GM12878 (cell line): ENCODE results near the gene MMP15. TPM values are rescaled to one million over a fixed set of nuclear protein-coding genes. Genes with fewer than 3 reads are reported as not detected.

Source experiments
- ATAC-seq: fragments of 200-7000 bp; cut with Tn5 transposase; 3 replicates; pipeline ENCODE4 v1.9.1; 2020; ENCODE audit warnings: mild to moderate bottlenecking, moderate library complexity
- BruUV-seq: library from RNA; stranded (reverse); fragments of 400-500 nt; replicated peaks from 2 replicates; lab custom pipeline; 2021; lab: Mats Ljungman, UMichigan
- CTCF ChIA-PET: fragments of 300-600 bp; sonication (Branson Sonifier 250); formaldehyde crosslinking; extraction: SDS; loops from one replicate; lab custom pipeline; 2021; ENCODE audit warnings: inconsistent platforms; lab: Yijun Ruan, JAX
- POLR2A ChIA-PET: fragments of 350-600 bp; formaldehyde crosslinking; extraction: SDS; loops from one replicate; lab custom pipeline; 2021; ENCODE audit warnings: inconsistent platforms; lab: Charles Lee
- RAD21 ChIA-PET: fragments of 300-600 bp; sonication (Branson Sonifier 250); formaldehyde crosslinking; loops from one replicate; lab custom pipeline; 2023; ENCODE audit warnings: antibody characterized with exemption; ENCODE audit not compliant: unreplicated experiment; lab: Charles Lee
- SMC1A ChIA-PET: fragments of 300-600 bp; sonication (Branson Sonifier 250); formaldehyde crosslinking; loops from one replicate; lab custom pipeline; 2023; ENCODE audit not compliant: unreplicated experiment, uncharacterized antibody; lab: Charles Lee
- DNase-seq: peaks from one replicate; pipeline ENCODE4 v3.0.0-alpha.2; 2011; ENCODE audit warnings: low read depth, low spot score
- FAIRE-seq: peaks from 3 replicates; lab custom pipeline; 2011; peaks lifted over from hg19 to GRCh38; lab: Jason Lieb, UNC
- H2AFZ ChIP-seq: 2 replicates; pipeline ENCODE4 v1.6.0; 2011; ENCODE audit warnings: low read depth, low read length, control low read depth; ENCODE audit not compliant: control insufficient read depth
- H3K27ac ChIP-seq: 2 replicates; pipeline ENCODE4 v1.5.1; 2011; ENCODE audit warnings: control low read depth; ENCODE audit not compliant: control insufficient read depth, insufficient read depth
- H3K27me3 ChIP-seq, 2 experiments: replicated peaks in 1 of 2; 2 replicates each; pipeline versions ENCODE4 v1.6.0 to v1.6.1; 2011; ENCODE audit warnings: low read length in 1 of 2; ENCODE audit not compliant: control insufficient read depth in 2 of 2, insufficient read depth in 2 of 2
- H3K36me3 ChIP-seq, 2 experiments: 2 replicates each; pipeline ENCODE4 v1.5.1; 2011; ENCODE audit warnings: low read length in 1 of 2; ENCODE audit not compliant: control insufficient read depth in 2 of 2, insufficient read depth in 2 of 2
- H3K4me1 ChIP-seq: 2 replicates; pipeline ENCODE4 v1.6.1; 2011; ENCODE audit warnings: mild to moderate bottlenecking, low read length, moderate library complexity, mixed read lengths; ENCODE audit not compliant: control insufficient read depth, insufficient read depth
- H3K4me2 ChIP-seq: 2 replicates; pipeline ENCODE4 v1.6.0; 2011; ENCODE audit warnings: control low read depth; ENCODE audit not compliant: control insufficient read depth, insufficient read depth
- H3K4me3 ChIP-seq: fragments of 200-600 bp; sonication (generic); 2 replicates; pipeline ENCODE4 v1.5.1; 2016
- H3K79me2 ChIP-seq: 2 replicates; pipeline ENCODE4 v1.6.0; 2011; ENCODE audit warnings: low read length; ENCODE audit not compliant: control insufficient read depth, insufficient read depth
- H3K9ac ChIP-seq: 2 replicates; pipeline ENCODE4 v1.8.0; 2011; ENCODE audit warnings: low read length, control low read depth, mixed read lengths; ENCODE audit not compliant: control insufficient read depth, insufficient read depth
- H3K9me3 ChIP-seq: replicated peaks from 3 replicates; pipeline ENCODE4 v1.5.1; 2011; ENCODE audit warnings: mild to moderate bottlenecking, low read length; ENCODE audit not compliant: control insufficient read depth, insufficient read depth
- H4K20me1 ChIP-seq: 2 replicates; pipeline ENCODE4 v1.6.0; 2011; ENCODE audit not compliant: control insufficient read depth, insufficient read depth
- ATF3 ChIP-seq: IDR thresholded peaks from 2 replicates; pipeline ENCODE4 v1.6.1; 2011; ENCODE audit warnings: low read depth, mild to moderate bottlenecking, low read length, moderate library complexity, borderline replicate concordance; ENCODE audit errors: extremely low read depth
- EED ChIP-seq: sonication (generic); IDR thresholded peaks from 2 replicates; pipeline ENCODE4 v1.6.1; 2016; ENCODE audit warnings: antibody characterized with exemption, low read depth
- LARP7 ChIP-seq: fragments of 450-650 bp; IDR thresholded peaks from 2 replicates; pipeline ENCODE4 v1.6.1; 2017; ENCODE audit warnings: mild to moderate bottlenecking
- MEF2A ChIP-seq: IDR thresholded peaks from 2 replicates; pipeline ENCODE4 v1.6.1; 2011; ENCODE audit warnings: low read depth, mild to moderate bottlenecking, low read length, moderate library complexity; ENCODE audit not compliant: insufficient read depth
- MTA2 ChIP-seq: fragments of 450-650 bp; IDR thresholded peaks from 2 replicates; pipeline ENCODE4 v1.6.1; 2016; ENCODE audit warnings: low read depth, mild to moderate bottlenecking, moderate library complexity
- NRF1 ChIP-seq: conservative IDR thresholded peaks from 2 replicates; pipeline ENCODE4 v1.6.1; 2011; ENCODE audit warnings: mild to moderate bottlenecking, low read depth, low read length, improper control_type of control experiment
- SRF ChIP-seq, 2 experiments: IDR thresholded peaks; 2 replicates each; pipeline ENCODE4 v1.6.1; 2011; ENCODE audit warnings: low read depth in 2 of 2, low read length in 2 of 2, mild to moderate bottlenecking in 1 of 2, moderate library complexity in 1 of 2
- ZNF217 ChIP-seq: fragments of 450-650 bp; IDR thresholded peaks from 2 replicates; pipeline ENCODE4 v1.6.1; 2017; ENCODE audit warnings: antibody characterized with exemption, mild to moderate bottlenecking
- WGBS: methylation state at CpG from one replicate; pipeline ENCODE4 v1.1.6; 2016; ENCODE audit warnings: low lambda C conversion rate; ENCODE audit not compliant: insufficient replicate concordance, insufficient coverage; ENCODE audit errors: missing lambda C conversion rate; 5-methylcytosine and 5-hydroxymethylcytosine counted together
- in situ Hi-C: fragments of 300-500 bp; cut with MboI; formaldehyde crosslinking; loops from 9 replicates; pipeline ENCODE4 v1.14.3; 2018; ENCODE audit warnings: mixed read lengths
- intact Hi-C: fragments of 100-400 bp; cut with micrococcal nuclease; formaldehyde crosslinking; loops from one replicate; pipeline ENCODE4 v1.14.2; 2022; ENCODE audit not compliant: unreplicated experiment
- polyA plus RNA-seq, 11 experiments: library from polyadenylated mRNA; depleted of rRNA in 4 of 11; unstranded in 6 of 11; stranded (reverse) in 5 of 11; fragments of >200 nt; fragmentation: Nextera tagmentation in 4 of 11; fragmentation: Illumina TruSeq in 1 of 11; extraction: Ambion mirVana in 4 of 11; extraction: Trizol in 1 of 11; gene quantifications; 1 replicate in 1 of 11; 2 replicates in 10 of 11; pipeline versions ENCODE4 v1.2.1 to v1.2.3, GENCODE V29; 2011 to 2016; ENCODE audit warnings: inconsistent platforms in 2 of 11, missing spikeins in 2 of 11, low read depth in 1 of 11
- total RNA-seq, 4 experiments: library from RNA; depleted of rRNA in 3 of 4; stranded (reverse); fragments of >200 nt in 3 of 4; fragmentation: Illumina TruSeq in 1 of 4; extraction: Trizol in 1 of 4; gene quantifications; 2 replicates each; pipeline versions ENCODE4 v1.2.1 to v1.2.3, GENCODE V29; 2013 to 2021
- TF ChIP-seq, protein P1 (sequence below): fragments of 450-650 bp; IDR thresholded peaks from 2 replicates; pipeline ENCODE4 v1.6.1; 2018; ENCODE audit warnings: mild to moderate bottlenecking, low read depth, moderate library complexity; ENCODE audit not compliant: partially characterized antibody
- TF ChIP-seq, protein P2 (sequence below): IDR thresholded peaks from 2 replicates; pipeline ENCODE4 v1.6.1; 2011; ENCODE audit warnings: borderline replicate concordance, low read depth, mild to moderate bottlenecking, moderate library complexity, mixed read lengths, low read length; ENCODE audit not compliant: insufficient read depth; ENCODE audit errors: extremely low read length

The MMP15 gene
- total and polyA plus RNA-seq, 10 of the 15 experiments (the other 5 are each of a cell fraction or from before 2014, with no cell fraction given) = 0.08 to 0.56 (median 0.10) TPM; not detected in 7

DNA sequence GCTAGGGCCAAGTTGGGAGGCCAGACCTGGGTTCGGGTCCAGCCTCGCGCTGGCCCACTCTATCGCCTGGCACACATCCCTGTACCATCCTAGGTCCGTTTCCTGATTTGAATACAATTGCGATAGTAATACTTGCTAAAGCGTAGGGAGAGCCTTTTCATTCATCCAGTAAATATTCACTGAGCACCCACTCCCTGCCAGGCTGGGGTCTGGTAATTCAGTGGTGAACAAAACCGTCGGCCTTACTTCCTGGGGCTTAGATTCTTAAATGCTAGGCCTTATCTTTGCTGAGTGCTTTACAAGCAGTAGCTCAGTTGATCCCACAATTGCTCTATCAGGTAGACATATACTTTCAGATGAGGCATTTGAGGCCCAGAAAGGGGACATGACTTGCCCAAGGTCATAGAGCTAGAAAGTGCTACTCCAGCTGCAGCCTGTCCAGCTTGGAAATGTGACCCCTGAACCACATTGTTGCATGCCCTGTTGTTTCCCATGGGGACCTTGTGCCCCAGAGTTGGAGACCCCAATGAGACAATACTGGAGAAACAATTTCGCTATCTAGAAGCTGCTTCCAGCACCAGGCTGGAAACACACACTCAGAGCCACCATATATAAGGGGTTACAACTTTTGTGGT lies 23.7 kb upstream of the MMP15 start (continued):
- TF ChIP-seq, protein P1, sequence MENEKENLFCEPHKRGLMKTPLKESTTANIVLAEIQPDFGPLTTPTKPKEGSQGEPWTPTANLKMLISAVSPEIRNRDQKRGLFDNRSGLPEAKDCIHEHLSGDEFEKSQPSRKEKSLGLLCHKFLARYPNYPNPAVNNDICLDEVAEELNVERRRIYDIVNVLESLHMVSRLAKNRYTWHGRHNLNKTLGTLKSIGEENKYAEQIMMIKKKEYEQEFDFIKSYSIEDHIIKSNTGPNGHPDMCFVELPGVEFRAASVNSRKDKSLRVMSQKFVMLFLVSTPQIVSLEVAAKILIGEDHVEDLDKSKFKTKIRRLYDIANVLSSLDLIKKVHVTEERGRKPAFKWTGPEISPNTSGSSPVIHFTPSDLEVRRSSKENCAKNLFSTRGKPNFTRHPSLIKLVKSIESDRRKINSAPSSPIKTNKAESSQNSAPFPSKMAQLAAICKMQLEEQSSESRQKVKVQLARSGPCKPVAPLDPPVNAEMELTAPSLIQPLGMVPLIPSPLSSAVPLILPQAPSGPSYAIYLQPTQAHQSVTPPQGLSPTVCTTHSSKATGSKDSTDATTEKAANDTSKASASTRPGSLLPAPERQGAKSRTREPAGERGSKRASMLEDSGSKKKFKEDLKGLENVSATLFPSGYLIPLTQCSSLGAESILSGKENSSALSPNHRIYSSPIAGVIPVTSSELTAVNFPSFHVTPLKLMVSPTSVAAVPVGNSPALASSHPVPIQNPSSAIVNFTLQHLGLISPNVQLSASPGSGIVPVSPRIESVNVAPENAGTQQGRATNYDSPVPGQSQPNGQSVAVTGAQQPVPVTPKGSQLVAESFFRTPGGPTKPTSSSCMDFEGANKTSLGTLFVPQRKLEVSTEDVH = no peak
- no peak for TF ChIP-seq LARP7

- no peak overlapping the region for H3K27ac ChIP-seq
- no peak for FAIRE-seq
- H2AFZ ChIP-seq = no peak overlapping the region
- in situ Hi-C loops = loop anchor here (5.0 to 10.0 kb wide), 3 partner anchors 105 to 418 kb away; no protein-coding TSS in a partner anchor
- ChIA-PET POLR2A (no interaction called here), SMC1A (interaction anchor here (0.6 to 1.7 kb wide), 4 partner anchors 12 to 246 kb away, joined by 3 to 4 read pairs (median 3); partner anchors contain the start of gene CFAP20), CTCF (interaction anchor here (1.2 to 2.1 kb wide), 3 partner anchors 97 to 193 kb away, joined by 3 to 7 read pairs (median 5); no protein-coding TSS in a partner anchor), RAD21 (interaction anchor here (0.7 kb wide), 1 partner anchor 105 kb away, joined by 3 read pairs; no protein-coding TSS in a partner anchor)
- ATAC-seq = no peak
- H3K4me3 ChIP-seq = peak overlapping the region; percentile 98
- peaks cover 13% of the 10 kb centered on the region for H3K4me1 ChIP-seq
- H4K20me1 ChIP-seq = no peaks in the 10 kb centered on the region
- H3K9me3 ChIP-seq = no peaks in the 10 kb centered on the region; the same call in 2 of the 3 replicates
- H3K27me3 ChIP-seq = no peaks in the 10 kb centered on the region
- no peak for DNase-seq
- no TSS peak for BruUV-seq
- intact Hi-C loops = loop anchor here (5.0 kb wide), 1 partner anchor 410 kb away; no protein-coding TSS in a partner anchor
- TF ChIP-seq, protein P2, sequence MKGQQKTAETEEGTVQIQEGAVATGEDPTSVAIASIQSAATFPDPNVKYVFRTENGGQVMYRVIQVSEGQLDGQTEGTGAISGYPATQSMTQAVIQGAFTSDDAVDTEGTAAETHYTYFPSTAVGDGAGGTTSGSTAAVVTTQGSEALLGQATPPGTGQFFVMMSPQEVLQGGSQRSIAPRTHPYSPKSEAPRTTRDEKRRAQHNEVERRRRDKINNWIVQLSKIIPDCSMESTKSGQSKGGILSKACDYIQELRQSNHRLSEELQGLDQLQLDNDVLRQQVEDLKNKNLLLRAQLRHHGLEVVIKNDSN = no peak
- TF ChIP-seq MTA2 (no peak), ZNF217 (no peak), EED (no peak), SRF (IDR thresholded peaks at IDR 0.05; ENCODE audit: low read depth in 2 of 2, low read length in 2 of 2) (no peak), NRF1 (no peak), ATF3 (no peak), MEF2A (no peak)
- peak overlapping the region; percentile 74; the same call in 1 of the 2 replicates for H3K9ac ChIP-seq
- no peaks in the 10 kb centered on the region; a peak in 3 of 4 replicates for H3K36me3 ChIP-seq
- H3K4me2 ChIP-seq = peak overlapping the region; percentile 98
- H3K79me2 ChIP-seq = peaks cover 12% of the 10 kb centered on the region
- 71% methylated on average over 9 of the region's 9 CpGs for WGBS
These were observed 23.1 kb upstream of the MMP15 start for GRCh38 chr16:58002416-58002800.
